ENCODE measurements around the gene ZC3H8.

GRCh38 chr2:112239862-112240261, 15.0 kb downstream of the ZC3H8 start:
- TF ChIP-seq CTCF (conservative IDR thresholded peaks at IDR 0.05; ENCODE audit: low read length) (no peak), EZH2phosphoT487 (IDR thresholded peaks at IDR 0.05; ENCODE audit: borderline replicate concordance) (no peak)

Measured in Loucy (cell line).